ENCODE data around the gene KLHL4. TPM values are rescaled to one million over a fixed set of nuclear protein-coding genes. Genes with fewer than 3 reads are reported as not detected.
A peak's percentile ranks its signal among the peaks of the same experiment; 100 is the strongest.
"Not testable (repeated sequence)": the region's sequence is repeated elsewhere in the genome, so short reads cannot be mapped to it uniquely, and the experiment has no call there.

Gene KLHL4
- total RNA-seq, 1 donor from 2014 or later, result 4.9 TPM

- Mint-ChIP-seq H3K4me3 (no peak overlapping the region), H3K4me1 (peaks cover 8% of the 10 kb centered on the region), H3K27me3 (ENCODE audit: low read depth) (no peaks in the 10 kb centered on the region), H3K36me3 (no peaks in the 10 kb centered on the region), H3K9me3 (no peaks in the 10 kb centered on the region), H3K27ac (no peak overlapping the region)
- TF ChIP-seq, protein P1, sequence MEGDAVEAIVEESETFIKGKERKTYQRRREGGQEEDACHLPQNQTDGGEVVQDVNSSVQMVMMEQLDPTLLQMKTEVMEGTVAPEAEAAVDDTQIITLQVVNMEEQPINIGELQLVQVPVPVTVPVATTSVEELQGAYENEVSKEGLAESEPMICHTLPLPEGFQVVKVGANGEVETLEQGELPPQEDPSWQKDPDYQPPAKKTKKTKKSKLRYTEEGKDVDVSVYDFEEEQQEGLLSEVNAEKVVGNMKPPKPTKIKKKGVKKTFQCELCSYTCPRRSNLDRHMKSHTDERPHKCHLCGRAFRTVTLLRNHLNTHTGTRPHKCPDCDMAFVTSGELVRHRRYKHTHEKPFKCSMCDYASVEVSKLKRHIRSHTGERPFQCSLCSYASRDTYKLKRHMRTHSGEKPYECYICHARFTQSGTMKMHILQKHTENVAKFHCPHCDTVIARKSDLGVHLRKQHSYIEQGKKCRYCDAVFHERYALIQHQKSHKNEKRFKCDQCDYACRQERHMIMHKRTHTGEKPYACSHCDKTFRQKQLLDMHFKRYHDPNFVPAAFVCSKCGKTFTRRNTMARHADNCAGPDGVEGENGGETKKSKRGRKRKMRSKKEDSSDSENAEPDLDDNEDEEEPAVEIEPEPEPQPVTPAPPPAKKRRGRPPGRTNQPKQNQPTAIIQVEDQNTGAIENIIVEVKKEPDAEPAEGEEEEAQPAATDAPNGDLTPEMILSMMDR (IDR thresholded peaks at IDR 0.05; ENCODE audit: unreplicated experiment), result no peak
- DNase-seq (ENCODE audit: low spot score in 2 of 2, unreplicated experiment in 2 of 2), result no peak
Measured at GRCh38 chrX:87663421-87663820, 145.8 kb downstream of the KLHL4 start.

DNA sequence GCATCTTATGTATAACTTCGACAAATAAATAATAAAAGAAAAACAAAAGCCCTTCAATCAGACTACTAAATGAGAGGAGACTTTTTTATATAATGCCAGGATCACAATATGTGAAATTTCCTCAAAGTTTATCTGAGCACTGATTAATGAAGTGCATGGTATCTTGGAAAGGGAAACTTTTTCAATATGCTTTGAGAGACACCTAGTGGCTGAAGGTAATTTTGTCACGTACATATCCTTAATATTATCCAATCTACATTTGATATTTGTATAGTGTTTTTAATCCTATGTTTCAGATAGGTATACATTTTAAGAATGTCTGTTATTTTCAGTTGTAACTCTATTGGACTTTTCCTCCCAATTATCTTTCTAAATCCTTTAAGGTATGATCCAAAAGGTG, 146.8 kb downstream of the KLHL4 start:
- TF ChIP-seq, protein P1 (IDR thresholded peaks at IDR 0.05; ENCODE audit: unreplicated experiment), result peak; percentile 82
- Mint-ChIP-seq H3K27ac (no peak overlapping the region), H3K27me3 (ENCODE audit: low read depth) (no peaks in the 10 kb centered on the region), H3K36me3 (no peaks in the 10 kb centered on the region), H3K9me3 (no peaks in the 10 kb centered on the region), H3K4me3 (no peak overlapping the region), H3K4me1 (peaks cover 4% of the 10 kb centered on the region)
- no peak for DNase-seq (ENCODE audit: low spot score in 2 of 2, unreplicated experiment in 2 of 2)

DNA sequence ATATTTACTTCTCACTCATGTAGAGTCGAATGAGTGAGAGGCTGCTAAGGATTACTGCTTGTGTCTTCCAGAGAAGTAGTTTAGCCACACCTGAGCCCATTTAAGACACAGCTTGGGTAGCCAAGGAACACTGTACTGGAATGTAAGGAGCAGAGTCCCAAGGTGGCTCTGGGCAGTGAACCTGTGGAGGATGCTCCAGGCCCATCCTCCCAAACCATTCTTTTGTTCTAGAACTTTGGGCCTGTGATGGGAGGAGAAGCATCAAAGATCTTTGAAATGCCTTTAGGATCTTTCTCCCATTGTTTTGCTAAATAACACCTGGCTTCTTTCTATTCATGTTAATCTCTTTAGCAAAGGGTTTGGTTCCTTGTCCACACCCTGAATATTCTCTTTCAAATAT, 162.2 kb downstream of the KLHL4 start:
- Mint-ChIP-seq H3K27ac (no peak overlapping the region), H3K4me3 (no peak overlapping the region), H3K36me3 (no peaks in the 10 kb centered on the region), H3K9me3 (peaks cover 13% of the 10 kb centered on the region), H3K4me1 (peaks cover 18% of the 10 kb centered on the region), H3K27me3 (ENCODE audit: low read depth) (peaks cover 19% of the 10 kb centered on the region)
- TF ChIP-seq, protein P1 (IDR thresholded peaks at IDR 0.05; ENCODE audit: unreplicated experiment), result no peak
- no peak for DNase-seq (ENCODE audit: low spot score in 2 of 2, unreplicated experiment in 2 of 2)

- Mint-ChIP-seq H3K36me3 (no peaks in the 10 kb centered on the region), H3K4me3 (no peak overlapping the region), H3K9me3 (peaks cover 14% of the 10 kb centered on the region), H3K4me1 (peaks cover 10% of the 10 kb centered on the region), H3K27me3 (ENCODE audit: low read depth) (peaks cover 11% of the 10 kb centered on the region), H3K27ac (no peak overlapping the region)
- TF ChIP-seq, protein P1 (IDR thresholded peaks at IDR 0.05; ENCODE audit: unreplicated experiment), result no peak
- no peak for DNase-seq (ENCODE audit: low spot score in 2 of 2, unreplicated experiment in 2 of 2)
Measured at GRCh38 chrX:87687703-87688102, 170.1 kb downstream of the KLHL4 start.

DNA sequence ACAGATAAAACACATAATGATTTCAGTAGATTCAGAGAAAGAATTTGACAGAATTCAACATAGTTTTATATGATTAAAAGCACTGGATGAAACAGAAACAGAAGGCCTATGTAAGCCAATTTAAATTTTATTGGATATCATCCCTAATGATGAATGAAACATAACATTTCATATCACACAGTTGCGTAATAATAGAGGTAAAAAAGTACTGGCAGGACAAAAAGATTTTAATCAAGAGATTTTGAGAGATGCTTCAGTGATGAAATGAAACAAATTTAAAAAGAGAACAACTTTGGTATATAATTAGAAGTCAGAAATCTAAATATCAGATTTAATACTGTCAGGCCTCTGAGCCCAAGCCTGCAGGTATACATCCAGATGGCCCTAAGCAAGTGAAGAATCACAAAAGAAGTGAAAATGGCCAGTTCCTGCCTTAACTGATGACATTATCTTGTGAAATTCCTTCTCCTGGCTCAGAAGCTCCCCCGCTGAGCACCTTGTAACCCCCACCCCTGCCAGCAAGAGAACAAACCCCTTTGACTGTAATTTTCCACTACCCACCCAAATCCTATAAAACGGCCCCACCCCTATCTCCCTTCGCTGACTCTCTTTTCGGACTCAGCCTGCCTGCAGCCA, 170.6 kb downstream of the KLHL4 start:
- peak overlapping the region; percentile 45 for H3K27ac Mint-ChIP-seq
- not testable (repeated sequence) for DNase-seq (ENCODE audit: low spot score in 2 of 2, unreplicated experiment in 2 of 2)

DNA sequence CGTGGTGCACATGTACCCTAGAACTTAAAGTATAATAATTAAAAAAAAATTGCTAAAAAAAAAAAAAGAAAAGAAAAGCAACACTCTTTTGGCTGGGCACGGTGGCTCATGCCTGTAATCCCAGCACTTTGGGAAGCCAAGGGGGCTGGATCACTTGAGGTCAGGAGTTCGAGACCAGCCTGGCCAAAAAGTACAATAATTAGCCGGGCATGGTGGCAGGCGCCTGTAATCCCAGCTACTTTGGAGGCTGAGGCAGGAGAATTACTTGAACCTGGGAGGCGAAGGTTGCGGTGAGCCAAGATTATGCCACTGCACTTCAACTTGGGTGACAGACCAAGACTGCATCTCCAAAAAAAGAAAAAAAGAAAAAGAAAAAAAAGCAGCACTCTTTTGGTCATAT, 171.6 kb downstream of the KLHL4 start:
- peaks cover 14% of the 10 kb centered on the region for H3K9me3 Mint-ChIP-seq
- H3K27ac Mint-ChIP-seq; H3K4me1 Mint-ChIP-seq; DNase-seq (ENCODE audit: low spot score in 2 of 2, unreplicated experiment in 2 of 2); H3K36me3 Mint-ChIP-seq; H3K4me3 Mint-ChIP-seq; H3K27me3 Mint-ChIP-seq (ENCODE audit: low read depth): not testable (repeated sequence)

More for the DNA sequence above, 170.6 kb downstream of the KLHL4 start:
- H3K36me3 Mint-ChIP-seq; H3K27me3 Mint-ChIP-seq (ENCODE audit: low read depth); H3K4me3 Mint-ChIP-seq; H3K4me1 Mint-ChIP-seq: not testable (repeated sequence)
- H3K9me3 Mint-ChIP-seq, result peaks cover 14% of the 10 kb centered on the region

- no peak overlapping the region for H3K27ac Mint-ChIP-seq
- no peaks in the 10 kb centered on the region for H3K27me3 Mint-ChIP-seq (ENCODE audit: low read depth)
- no peak for DNase-seq (ENCODE audit: low spot score in 2 of 2, unreplicated experiment in 2 of 2)
- H3K36me3 Mint-ChIP-seq, result no peaks in the 10 kb centered on the region
- peaks cover 10% of the 10 kb centered on the region for H3K4me1 Mint-ChIP-seq
- H3K9me3 Mint-ChIP-seq, result peaks cover 14% of the 10 kb centered on the region
- H3K4me3 Mint-ChIP-seq, result no peak overlapping the region
- TF ChIP-seq, protein P1 (IDR thresholded peaks at IDR 0.05; ENCODE audit: unreplicated experiment), result no peak
Measured at GRCh38 chrX:87693204-87693603, 175.6 kb downstream of the KLHL4 start.

All from mesothelial cell of epicardium (in vitro differentiated cells).